Activated naive CD4-positive, alpha-beta T cell treated with anti-CD3 and anti-CD28 coated beads for 36 hours (primary cell): ENCODE results near the gene EXOC3L1. TPM values are rescaled to one million over a fixed set of nuclear protein-coding genes. Genes with fewer than 3 reads are reported as not detected.

Experiments
- CTCF ChIA-PET: fragments of 350-600 bp; sonication (Branson Sonifier 250); formaldehyde crosslinking; loops from one replicate; lab custom pipeline; 2021; ENCODE audit warnings: antibody characterized with exemption; lab: Charles Lee
- DNase-seq: peaks from one replicate; pipeline ENCODE4 v3.0.0-alpha.2; 2020
- H3K27ac Mint-ChIP-seq: one replicate; pipeline ENCODE4 v1.8.0; 2021; ENCODE audit warnings: mild to moderate bottlenecking, mixed read lengths
- H3K27me3 Mint-ChIP-seq: one replicate; pipeline ENCODE4 v1.8.0; 2021; ENCODE audit warnings: low read depth, mixed read lengths
- H3K36me3 Mint-ChIP-seq: one replicate; pipeline ENCODE4 v1.8.0; 2021; ENCODE audit warnings: low read depth, mixed read lengths
- H3K4me1 Mint-ChIP-seq: one replicate; pipeline ENCODE4 v1.8.0; 2021; ENCODE audit warnings: low read depth, mixed read lengths
- H3K4me3 Mint-ChIP-seq: one replicate; pipeline ENCODE4 v1.8.0; 2021; ENCODE audit warnings: mild to moderate bottlenecking, moderate library complexity, mixed read lengths
- H3K9me3 Mint-ChIP-seq: one replicate; pipeline ENCODE4 v1.8.0; 2021; ENCODE audit warnings: mixed read lengths
- intact Hi-C: fragments of 100-400 bp; cut with micrococcal nuclease; formaldehyde crosslinking; loops from one replicate; pipeline ENCODE4 v1.15.1; 2023
- total RNA-seq, 2 experiments: library from RNA; stranded (reverse); gene quantifications; one replicate each; pipeline ENCODE4 v1.2.3, GENCODE V29; 2021

Gene EXOC3L1
- total RNA-seq, 2 experiments from 2014 or later = not detected

DNA sequence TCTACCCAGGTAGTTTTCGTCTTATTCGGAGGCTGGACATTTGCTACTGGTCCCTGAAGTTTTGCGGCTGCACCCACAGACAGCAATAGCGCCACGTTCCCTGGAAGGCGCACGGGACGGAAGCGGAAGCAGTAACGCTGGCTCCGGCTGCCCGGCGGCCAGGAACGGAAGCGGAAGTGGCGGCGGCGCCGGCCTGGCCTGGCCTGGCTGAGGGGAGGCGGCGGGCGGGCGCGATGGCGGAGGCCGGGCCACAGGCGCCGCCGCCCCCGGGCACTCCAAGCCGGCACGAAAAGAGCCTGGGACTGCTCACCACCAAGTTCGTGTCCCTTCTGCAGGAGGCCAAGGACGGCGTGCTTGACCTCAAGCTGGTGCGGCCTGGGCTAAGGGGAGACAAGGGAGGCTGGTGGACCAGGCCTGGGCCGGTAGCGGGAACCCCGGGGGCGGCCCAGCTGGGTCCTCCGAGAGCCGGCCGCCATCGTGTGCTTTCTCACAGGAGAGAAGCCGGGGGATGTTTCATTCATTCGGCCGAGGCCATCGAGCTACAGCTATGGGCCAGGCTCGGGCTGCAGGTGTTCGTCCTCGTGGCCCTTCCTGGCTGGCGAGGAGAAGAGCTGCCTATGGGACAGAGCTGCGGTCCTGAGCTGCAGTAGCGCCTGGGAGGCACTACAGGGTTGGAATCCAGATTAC, 2.2 kb upstream of the EXOC3L1 start, which contains the start of gene E2F4:
Gene E2F4 (plus strand): TSS at position 161 of the 687 bp plus-strand sequence. CDS start 73 bp downstream, at position 234.
- intact Hi-C loops = loop anchor here (1.0 kb wide), 4 partner anchors 9 to 52 kb away; partner anchors contain the start of genes MATCAP1 and TMEM208
- Mint-ChIP-seq H3K9me3 (no peaks in the 10 kb centered on the region), H3K36me3 (peaks cover 22% of the 10 kb centered on the region), H3K27me3 (no peaks in the 10 kb centered on the region), H3K4me1 (peaks cover 43% of the 10 kb centered on the region), H3K27ac (peak within 1 kb of the TSS; percentile 80), H3K4me3 (peak within 1 kb of the TSS; percentile 86)
- CTCF ChIA-PET = interaction anchor here (1.0 to 1.2 kb wide), 3 partner anchors 87 to 215 kb away, joined by 3 read pairs; no protein-coding TSS in a partner anchor
- peak; percentile 91 for DNase-seq

DNA sequence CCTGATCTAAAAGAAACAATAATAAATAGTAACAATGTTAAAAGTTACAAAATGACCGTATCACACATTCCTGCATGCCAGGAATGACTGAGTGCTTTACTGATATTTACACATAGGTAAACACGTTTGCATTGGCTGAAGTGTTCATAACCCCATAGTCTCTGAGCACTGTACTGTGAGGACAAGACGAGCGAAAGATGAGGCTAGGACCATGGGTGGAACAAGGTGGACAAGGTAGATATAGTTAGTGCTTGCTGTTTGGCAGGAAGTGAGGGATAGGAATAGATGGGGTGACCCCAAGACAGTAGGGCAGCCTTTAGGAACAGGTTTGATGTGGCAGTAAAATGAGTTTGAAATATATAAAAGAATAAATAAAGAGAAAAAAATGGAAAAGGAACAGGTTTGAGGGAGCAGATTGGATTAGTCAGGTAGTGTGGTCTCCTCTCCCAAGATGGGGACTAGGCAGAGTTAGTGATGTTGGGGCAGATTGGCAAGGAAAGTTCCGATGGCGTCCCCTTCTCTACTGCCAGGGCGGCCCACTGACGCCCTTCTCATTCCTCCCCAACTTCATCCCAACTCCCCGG, 1.6 kb upstream of the EXOC3L1 start:
- DNase-seq = no peak
- H3K27ac Mint-ChIP-seq = peak overlapping the region; percentile 80
- no peaks in the 10 kb centered on the region for H3K27me3 Mint-ChIP-seq
- H3K4me1 Mint-ChIP-seq = peaks cover 39% of the 10 kb centered on the region
- intact Hi-C loops = no loop called here
- no peaks in the 10 kb centered on the region for H3K9me3 Mint-ChIP-seq
- CTCF ChIA-PET = interaction anchor here (1.2 kb wide), 1 partner anchor 174 kb away, joined by 3 read pairs; no protein-coding TSS in a partner anchor
- H3K4me3 Mint-ChIP-seq = peak overlapping the region; percentile 86
- H3K36me3 Mint-ChIP-seq = peaks cover 16% of the 10 kb centered on the region

GRCh38 chr16:67190448-67191399, 788 bp upstream of the EXOC3L1 start:
- H3K36me3 Mint-ChIP-seq = peaks cover 11% of the 10 kb centered on the region
- peak overlapping the region; percentile 80 for H3K27ac Mint-ChIP-seq
- no peak for DNase-seq
- CTCF ChIA-PET = interaction anchor here (1.0 kb wide), 1 partner anchor 8 kb away, joined by 3 read pairs; no protein-coding TSS in a partner anchor
- H3K4me1 Mint-ChIP-seq = peaks cover 34% of the 10 kb centered on the region
- no peaks in the 10 kb centered on the region for H3K27me3 Mint-ChIP-seq
- intact Hi-C loops = no loop called here
- no peaks in the 10 kb centered on the region for H3K9me3 Mint-ChIP-seq
- H3K4me3 Mint-ChIP-seq = peak overlapping the region; percentile 86

- intact Hi-C loops = no loop called here
- no peak overlapping the region for H3K4me3 Mint-ChIP-seq
- no peak for DNase-seq
- no peaks in the 10 kb centered on the region for H3K9me3 Mint-ChIP-seq
- H3K27ac Mint-ChIP-seq = no peak overlapping the region
- H3K36me3 Mint-ChIP-seq = peaks cover 5% of the 10 kb centered on the region
- H3K27me3 Mint-ChIP-seq = peaks cover 6% of the 10 kb centered on the region
- H3K4me1 Mint-ChIP-seq = peaks cover 29% of the 10 kb centered on the region
- CTCF ChIA-PET = interaction anchor here (1.6 kb wide), 1 partner anchor 171 kb away, joined by 4 read pairs; no protein-coding TSS in a partner anchor
These were observed 1.1 kb downstream of the EXOC3L1 start for GRCh38 chr16:67188798-67189197.

DNA sequence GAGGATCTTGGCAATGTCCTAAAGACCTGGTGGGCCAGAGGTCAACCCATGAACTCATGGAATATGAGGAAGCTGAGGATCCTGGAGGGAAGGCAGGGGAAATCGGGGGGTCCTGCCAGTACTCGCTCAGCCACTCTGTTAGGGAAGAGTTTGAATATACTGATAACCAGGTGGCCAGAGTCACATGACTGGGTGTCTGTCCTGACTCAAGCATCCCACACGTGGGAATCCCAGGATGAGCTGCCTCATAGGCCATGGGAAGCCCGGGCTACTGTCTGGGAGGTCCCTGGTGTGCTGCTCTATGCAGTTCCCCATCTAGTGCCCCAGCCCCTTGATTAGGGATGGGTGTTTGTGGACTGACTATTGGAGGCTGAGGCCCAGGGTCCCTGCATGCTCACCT, 1.6 kb downstream of the EXOC3L1 start:
- Mint-ChIP-seq H3K4me1 (peaks cover 24% of the 10 kb centered on the region), H3K4me3 (no peak overlapping the region), H3K27ac (no peak overlapping the region), H3K36me3 (peaks cover 4% of the 10 kb centered on the region), H3K9me3 (no peaks in the 10 kb centered on the region), H3K27me3 (peaks cover 6% of the 10 kb centered on the region)
- no peak for DNase-seq
- intact Hi-C loops = no loop called here
- CTCF ChIA-PET = interaction anchor here (1.6 kb wide), 1 partner anchor 170 kb away, joined by 4 read pairs; no protein-coding TSS in a partner anchor

DNA sequence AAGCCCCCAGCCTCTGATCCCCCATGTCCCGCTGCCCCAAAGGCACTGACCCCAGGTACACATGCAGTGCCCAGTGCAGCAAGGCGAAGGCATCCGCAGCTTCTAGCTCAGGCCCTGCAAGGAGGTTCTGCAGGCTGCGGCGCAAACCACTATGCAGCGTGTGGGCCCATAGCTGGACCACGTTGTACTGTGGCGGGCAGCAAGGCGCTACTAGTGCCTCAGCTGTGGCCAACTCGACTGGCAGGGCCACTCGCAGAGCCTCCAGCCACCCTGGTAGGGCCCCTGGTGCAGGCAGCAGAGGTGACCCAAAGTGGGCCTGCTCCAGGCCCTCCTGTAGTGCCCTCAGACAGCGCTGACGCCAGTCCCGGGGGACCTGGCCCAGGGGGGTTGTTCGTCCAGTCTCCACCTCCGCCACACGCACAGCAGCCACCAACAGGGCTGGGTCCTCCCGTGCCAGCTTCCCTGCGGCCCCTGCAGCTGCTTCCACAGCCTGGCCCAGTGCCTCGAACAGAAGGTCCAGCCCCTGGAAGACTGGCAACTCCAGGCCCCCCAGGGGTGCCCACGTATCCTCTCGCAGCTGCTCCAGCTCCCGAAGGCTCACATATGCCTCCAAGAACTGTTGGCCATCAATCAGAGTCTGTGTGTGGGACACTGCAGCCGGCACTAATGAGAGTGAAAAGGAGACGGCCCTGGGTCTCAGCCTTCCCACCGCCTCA, 2.6 kb downstream of the EXOC3L1 start:
- Mint-ChIP-seq H3K36me3 (no peaks in the 10 kb centered on the region), H3K9me3 (no peaks in the 10 kb centered on the region), H3K4me3 (no peak overlapping the region), H3K27me3 (peaks cover 6% of the 10 kb centered on the region), H3K27ac (no peak overlapping the region), H3K4me1 (peaks cover 14% of the 10 kb centered on the region)
- no peak for DNase-seq
- CTCF ChIA-PET = interaction anchor here (0.8 kb wide), 1 partner anchor 33 kb away, joined by 3 read pairs; no protein-coding TSS in a partner anchor
- intact Hi-C loops = no loop called here

DNA sequence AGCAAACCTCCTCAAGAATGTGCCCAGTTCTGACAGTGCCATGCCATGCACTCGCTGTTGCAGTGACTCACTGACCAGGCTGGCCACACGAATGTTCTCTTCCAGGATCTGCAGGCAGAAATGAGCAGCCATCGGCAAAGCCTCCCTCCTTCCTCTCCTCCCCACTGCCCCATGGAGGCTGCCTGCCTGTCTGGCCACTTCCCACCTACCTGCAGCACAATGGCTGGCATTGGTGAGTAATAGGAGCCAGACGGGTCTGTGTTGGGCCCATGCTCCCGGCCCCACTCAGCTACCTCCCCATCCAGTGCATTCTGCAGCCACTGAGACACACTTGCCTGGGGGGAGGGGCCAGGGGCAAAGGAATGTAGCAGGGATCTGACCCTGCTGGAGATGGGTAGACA, 3.4 kb downstream of the EXOC3L1 start:
- CTCF ChIA-PET = no interaction called here
- no peaks in the 10 kb centered on the region for H3K9me3 Mint-ChIP-seq
- H3K4me1 Mint-ChIP-seq = peaks cover 14% of the 10 kb centered on the region
- H3K27me3 Mint-ChIP-seq = peaks cover 6% of the 10 kb centered on the region
- no peak for DNase-seq
- no peak overlapping the region for H3K27ac Mint-ChIP-seq
- intact Hi-C loops = no loop called here
- H3K36me3 Mint-ChIP-seq = no peaks in the 10 kb centered on the region
- H3K4me3 Mint-ChIP-seq = no peak overlapping the region

DNA sequence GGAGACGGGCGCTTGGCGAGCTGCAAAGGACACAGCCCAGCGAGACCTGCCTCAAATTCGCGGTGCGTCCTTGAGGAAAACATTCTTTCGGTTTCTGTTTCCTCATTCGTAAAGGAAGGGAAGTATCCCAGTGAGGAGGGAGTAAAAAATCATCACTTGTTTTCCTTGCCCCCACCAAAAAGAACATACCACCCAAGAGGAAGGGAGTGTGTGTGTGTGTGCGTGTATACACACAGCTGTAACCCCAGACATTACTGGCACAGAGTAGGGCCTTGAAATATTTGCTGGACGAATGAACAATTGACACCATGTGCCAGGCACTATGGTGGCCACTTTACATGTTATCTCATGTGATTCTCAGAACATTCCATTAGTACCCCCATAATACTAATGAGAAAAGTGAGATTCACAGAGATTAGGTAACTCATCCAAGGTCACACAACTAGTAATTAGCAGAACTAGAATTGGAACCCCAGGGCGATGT, 4.2 kb downstream of the EXOC3L1 start:
- Mint-ChIP-seq H3K4me1 (peaks cover 10% of the 10 kb centered on the region), H3K9me3 (no peaks in the 10 kb centered on the region), H3K27ac (no peak overlapping the region), H3K27me3 (peaks cover 6% of the 10 kb centered on the region), H3K36me3 (no peaks in the 10 kb centered on the region), H3K4me3 (no peak overlapping the region)
- DNase-seq = no peak
- intact Hi-C loops = loop anchor here (1.0 kb wide), 2 partner anchors 208 to 231 kb away; no protein-coding TSS in a partner anchor
- CTCF ChIA-PET = interaction anchor here (0.6 to 2.3 kb wide), 20 partner anchors 10 to 241 kb away, joined by 3 to 23 read pairs (median 6); partner anchors contain the start of genes CES3, ELMO3, FBXL8 and FHOD1

- H3K27ac Mint-ChIP-seq = no peak overlapping the region
- no peaks in the 10 kb centered on the region for H3K36me3 Mint-ChIP-seq
- peak; percentile 88 for DNase-seq
- H3K4me1 Mint-ChIP-seq = peaks cover 10% of the 10 kb centered on the region
- intact Hi-C loops = loop anchor here (1.0 kb wide), 2 partner anchors 208 to 231 kb away; no protein-coding TSS in a partner anchor
- CTCF ChIA-PET = interaction anchor here (0.6 to 2.3 kb wide), 25 partner anchors 9 to 241 kb away, joined by 3 to 23 read pairs (median 5); partner anchors contain the start of genes CES3, ELMO3, FBXL8 and FHOD1
- peak overlapping the region; percentile 69 for H3K4me3 Mint-ChIP-seq
- peaks cover 6% of the 10 kb centered on the region for H3K27me3 Mint-ChIP-seq
- no peaks in the 10 kb centered on the region for H3K9me3 Mint-ChIP-seq
These were observed 4.8 kb downstream of the EXOC3L1 start for GRCh38 chr16:67184995-67185650.

GRCh38 chr16:67184453-67184994, 5.4 kb downstream of the EXOC3L1 start:
- DNase-seq = no peak
- no peak overlapping the region for H3K27ac Mint-ChIP-seq
- no peaks in the 10 kb centered on the region for H3K36me3 Mint-ChIP-seq
- H3K9me3 Mint-ChIP-seq = no peaks in the 10 kb centered on the region
- CTCF ChIA-PET = interaction anchor here (0.7 to 2.3 kb wide), 23 partner anchors 9 to 237 kb away, joined by 3 to 23 read pairs (median 6); partner anchors contain the start of genes ELMO3, FBXL8, FHOD1 and HSF4
- H3K27me3 Mint-ChIP-seq = peaks cover 10% of the 10 kb centered on the region
- peaks cover 10% of the 10 kb centered on the region for H3K4me1 Mint-ChIP-seq
- peak overlapping the region; percentile 50 for H3K4me3 Mint-ChIP-seq
- intact Hi-C loops = no loop called here
